ENCODE data around the gene NOVA2.

NOVA2 gene

GRCh38 chr19:45959517-45960025 lies 14.1 kb downstream of the NOVA2 start:
- ATAC-seq (no peak), DNase-seq (no peak)
- Mint-ChIP-seq H3K27ac (no peak overlapping the region), H3K36me3 (ENCODE audit: low read depth) (no peaks in the 10 kb centered on the region), H3K9me3 (no peaks in the 10 kb centered on the region), H3K4me3 (no peak overlapping the region), H3K27me3 (peaks cover 49% of the 10 kb centered on the region), H3K4me1 (no peaks in the 10 kb centered on the region)

GRCh38 chr19:45958769-45959516 lies 14.7 kb downstream of the NOVA2 start:
- H3K9me3 Mint-ChIP-seq: no peaks in the 10 kb centered on the region
- no peaks in the 10 kb centered on the region for H3K4me1 Mint-ChIP-seq
- no peaks in the 10 kb centered on the region for H3K36me3 Mint-ChIP-seq (ENCODE audit: low read depth)
- ATAC-seq (no peak), DNase-seq (no peak)
- H3K27ac Mint-ChIP-seq: no peak overlapping the region
- peaks cover 51% of the 10 kb centered on the region for H3K27me3 Mint-ChIP-seq
- H3K4me3 Mint-ChIP-seq: no peak overlapping the region

GRCh38 chr19:45958320-45958719 lies 15.3 kb downstream of the NOVA2 start:
- DNase-seq: no peak
- Mint-ChIP-seq H3K9me3 (no peaks in the 10 kb centered on the region), H3K4me3 (no peak overlapping the region), H3K36me3 (ENCODE audit: low read depth) (no peaks in the 10 kb centered on the region), H3K4me1 (peaks cover under 1% of the 10 kb centered on the region), H3K27ac (no peak overlapping the region), H3K27me3 (peaks cover 52% of the 10 kb centered on the region)
- no peak for ATAC-seq

- H3K27me3 Mint-ChIP-seq: peaks cover 48% of the 10 kb centered on the region
- DNase-seq (no peak), ATAC-seq (no peak)
- H3K9me3 Mint-ChIP-seq: no peaks in the 10 kb centered on the region
- no peak overlapping the region for H3K4me3 Mint-ChIP-seq
- H3K4me1 Mint-ChIP-seq: peaks cover 7% of the 10 kb centered on the region
- H3K36me3 Mint-ChIP-seq (ENCODE audit: low read depth): no peaks in the 10 kb centered on the region
- H3K27ac Mint-ChIP-seq: no peak overlapping the region
Measured at GRCh38 chr19:45955905-45956608, 17.6 kb downstream of the NOVA2 start.

DNA sequence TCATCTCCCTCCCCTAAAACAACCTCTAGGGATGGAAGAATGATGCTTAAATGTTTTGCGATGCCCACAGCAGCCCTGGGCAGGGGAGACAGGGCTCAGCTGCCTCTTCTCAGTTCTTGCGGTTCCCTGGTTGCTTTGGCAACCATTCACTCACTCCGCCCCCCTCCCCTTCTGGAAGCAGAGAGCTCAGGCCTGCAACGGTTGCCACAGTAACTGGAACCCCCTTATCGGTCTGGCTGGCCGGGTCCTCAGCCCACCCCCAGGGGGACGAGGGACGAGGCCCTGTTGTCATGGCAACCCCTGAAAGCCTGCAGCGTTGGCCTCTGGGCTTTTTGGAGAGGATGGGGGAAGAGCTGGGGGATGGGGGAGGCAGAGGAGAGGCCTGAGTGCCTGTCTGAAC lies 19.5 kb downstream of the NOVA2 start:
- no peaks in the 10 kb centered on the region for H3K36me3 Mint-ChIP-seq (ENCODE audit: low read depth)
- no peak overlapping the region for H3K27ac Mint-ChIP-seq
- DNase-seq (no peak), ATAC-seq (no peak)
- H3K4me3 Mint-ChIP-seq: no peak overlapping the region
- H3K27me3 Mint-ChIP-seq: peaks cover 33% of the 10 kb centered on the region
- peaks cover 7% of the 10 kb centered on the region for H3K4me1 Mint-ChIP-seq
- H3K9me3 Mint-ChIP-seq: no peaks in the 10 kb centered on the region

DNA sequence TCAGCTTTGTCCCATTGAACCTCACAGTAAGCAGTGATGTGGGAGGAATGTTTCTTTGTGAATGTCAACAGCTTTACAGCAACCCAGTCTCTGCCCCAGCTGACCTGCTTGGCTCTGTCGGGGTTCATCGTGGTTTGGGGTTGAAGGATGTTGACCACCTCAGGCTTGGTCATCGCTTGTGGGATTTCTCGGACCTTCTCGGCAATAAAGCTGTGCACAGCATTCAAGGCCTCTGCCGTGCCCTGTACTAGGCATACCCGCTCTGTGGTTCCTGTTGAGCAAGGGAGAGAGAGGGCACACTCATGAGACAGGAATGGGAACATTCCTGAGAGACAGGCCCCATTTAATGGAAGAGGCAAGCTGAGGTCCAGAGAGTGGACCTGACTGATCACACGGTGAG lies 20.0 kb downstream of the NOVA2 start:
- Mint-ChIP-seq H3K36me3 (ENCODE audit: low read depth) (no peaks in the 10 kb centered on the region), H3K9me3 (no peaks in the 10 kb centered on the region), H3K4me3 (no peak overlapping the region), H3K27me3 (peaks cover 31% of the 10 kb centered on the region), H3K27ac (no peak overlapping the region), H3K4me1 (peaks cover 7% of the 10 kb centered on the region)
- ATAC-seq (no peak), DNase-seq (no peak)

- DNase-seq (peak; percentile 55), ATAC-seq (peak; percentile 28)
- Mint-ChIP-seq H3K27me3 (peaks cover 29% of the 10 kb centered on the region), H3K4me3 (peak overlapping the region; percentile 69), H3K4me1 (peaks cover 7% of the 10 kb centered on the region), H3K36me3 (ENCODE audit: low read depth) (no peaks in the 10 kb centered on the region), H3K27ac (no peak overlapping the region), H3K9me3 (no peaks in the 10 kb centered on the region)
Measured at GRCh38 chr19:45952686-45953505, 20.8 kb downstream of the NOVA2 start.

DNA sequence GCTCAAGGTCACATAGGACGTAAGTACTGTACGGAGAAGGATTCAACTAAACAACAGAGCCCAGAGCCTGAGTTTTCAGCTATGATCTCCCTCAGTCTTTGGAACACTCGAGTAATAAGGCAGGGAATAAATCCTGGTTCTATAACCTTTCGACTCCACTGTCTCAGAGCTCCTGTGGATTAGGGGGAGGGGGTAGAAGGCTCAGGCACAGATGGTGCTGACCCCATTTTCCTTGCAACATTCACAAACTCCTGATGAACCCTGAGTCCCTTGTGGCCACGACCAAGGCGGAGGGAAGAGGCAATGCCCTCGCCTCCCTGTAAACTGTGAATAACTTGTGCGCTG lies 21.4 kb downstream of the NOVA2 start:
- H3K27me3 Mint-ChIP-seq: peaks cover 30% of the 10 kb centered on the region
- no peaks in the 10 kb centered on the region for H3K9me3 Mint-ChIP-seq
- no peak overlapping the region for H3K27ac Mint-ChIP-seq
- peak overlapping the region; percentile 69 for H3K4me3 Mint-ChIP-seq
- H3K36me3 Mint-ChIP-seq (ENCODE audit: low read depth): no peaks in the 10 kb centered on the region
- DNase-seq (no peak), ATAC-seq (no peak)
- H3K4me1 Mint-ChIP-seq: peaks cover 7% of the 10 kb centered on the region

GRCh38 chr19:45947926-45948325 lies 25.7 kb downstream of the NOVA2 start:
- H3K9me3 Mint-ChIP-seq: no peaks in the 10 kb centered on the region
- H3K27ac Mint-ChIP-seq: no peak overlapping the region
- peaks cover 28% of the 10 kb centered on the region for H3K27me3 Mint-ChIP-seq
- ATAC-seq (no peak), DNase-seq (no peak)
- no peaks in the 10 kb centered on the region for H3K36me3 Mint-ChIP-seq (ENCODE audit: low read depth)
- H3K4me3 Mint-ChIP-seq: no peak overlapping the region
- peaks cover 2% of the 10 kb centered on the region for H3K4me1 Mint-ChIP-seq

DNA sequence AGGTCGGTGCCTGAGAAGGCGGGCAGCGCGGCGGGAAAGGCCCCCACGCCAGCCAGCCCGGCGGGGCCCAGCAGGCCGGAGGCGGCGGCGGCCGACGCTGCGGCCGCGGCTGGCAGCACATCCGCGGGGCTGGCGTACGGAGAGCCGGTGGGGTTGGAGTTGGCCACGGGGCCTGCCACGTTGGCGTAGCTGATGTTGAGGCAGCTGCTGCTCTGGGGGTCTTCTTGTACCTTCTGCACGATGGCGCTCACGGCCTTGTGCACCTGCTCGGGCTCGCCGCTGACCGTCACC lies 33.2 kb downstream of the NOVA2 start:
- peaks cover 46% of the 10 kb centered on the region for H3K27me3 Mint-ChIP-seq
- H3K27ac Mint-ChIP-seq: no peak overlapping the region
- H3K4me3 Mint-ChIP-seq: no peak overlapping the region
- no peaks in the 10 kb centered on the region for H3K36me3 Mint-ChIP-seq (ENCODE audit: low read depth)
- no peak for DNase-seq
- H3K9me3 Mint-ChIP-seq: no peaks in the 10 kb centered on the region
- no peak for ATAC-seq
- no peaks in the 10 kb centered on the region for H3K4me1 Mint-ChIP-seq

- Mint-ChIP-seq H3K4me3 (no peak overlapping the region), H3K27me3 (peaks cover 50% of the 10 kb centered on the region), H3K36me3 (ENCODE audit: low read depth) (no peaks in the 10 kb centered on the region), H3K27ac (no peak overlapping the region), H3K9me3 (no peaks in the 10 kb centered on the region), H3K4me1 (no peaks in the 10 kb centered on the region)
- ATAC-seq (no peak), DNase-seq (no peak)
Measured at GRCh38 chr19:45939792-45940514, 33.7 kb downstream of the NOVA2 start.

- ATAC-seq (no peak), DNase-seq (no peak)
- no peaks in the 10 kb centered on the region for H3K4me1 Mint-ChIP-seq
- peaks cover 50% of the 10 kb centered on the region for H3K27me3 Mint-ChIP-seq
- no peak overlapping the region for H3K4me3 Mint-ChIP-seq
- H3K9me3 Mint-ChIP-seq: no peaks in the 10 kb centered on the region
- no peak overlapping the region for H3K27ac Mint-ChIP-seq
- H3K36me3 Mint-ChIP-seq (ENCODE audit: low read depth): no peaks in the 10 kb centered on the region
Measured at GRCh38 chr19:45938733-45939319, 34.8 kb downstream of the NOVA2 start.

DNA sequence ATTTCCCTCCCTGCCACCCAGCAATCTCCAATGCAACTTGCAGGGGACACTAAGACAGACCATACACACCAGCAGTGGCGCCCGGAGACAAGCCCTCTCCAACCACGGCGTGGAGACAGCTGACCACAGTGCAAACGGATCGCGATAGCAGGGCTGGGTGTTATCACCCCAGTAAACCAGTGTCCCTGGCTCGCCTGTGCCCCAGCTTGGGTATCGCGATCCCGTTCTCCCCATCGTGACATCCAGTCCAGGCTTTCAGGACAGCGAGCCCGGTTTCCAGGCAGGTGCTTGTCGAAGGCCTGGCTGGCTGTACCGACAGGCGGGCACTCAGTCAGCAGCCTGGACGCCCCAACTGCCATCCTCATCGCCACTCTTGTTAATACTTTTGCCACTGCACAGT lies 38.4 kb downstream of the NOVA2 start:
- H3K9me3 Mint-ChIP-seq: no peaks in the 10 kb centered on the region
- peaks cover 51% of the 10 kb centered on the region for H3K27me3 Mint-ChIP-seq
- no peaks in the 10 kb centered on the region for H3K4me1 Mint-ChIP-seq
- DNase-seq (no peak), ATAC-seq (no peak)
- no peak overlapping the region for H3K27ac Mint-ChIP-seq
- no peaks in the 10 kb centered on the region for H3K36me3 Mint-ChIP-seq (ENCODE audit: low read depth)
- H3K4me3 Mint-ChIP-seq: no peak overlapping the region

GRCh38 chr19:45934551-45935230 lies 39.0 kb downstream of the NOVA2 start:
- Mint-ChIP-seq H3K4me1 (no peaks in the 10 kb centered on the region), H3K27me3 (peaks cover 53% of the 10 kb centered on the region), H3K27ac (no peak overlapping the region), H3K9me3 (no peaks in the 10 kb centered on the region), H3K36me3 (ENCODE audit: low read depth) (no peaks in the 10 kb centered on the region), H3K4me3 (no peak overlapping the region)
- ATAC-seq (no peak), DNase-seq (no peak)

Measured in activated naive CD8-positive, alpha-beta T cell treated with anti-CD3 and anti-CD28 coated beads, Interleukin-2, amount 50 U/mL, for 24 hours (primary cell).